ENCODE measurements around the gene COPE.

The COPE gene

GRCh38 chr19:18915639-18916038 lies 3.5 kb downstream of the COPE start:
- TF ChIP-seq ZFX (IDR thresholded peaks at IDR 0.05) (no peak), CTCF (conservative IDR thresholded peaks at IDR 0.05) (no peak; the same call in 1 of the 2 replicates)
- no peak overlapping the region for H3K27ac ChIP-seq

GRCh38 chr19:18913466-18913865 lies 5.7 kb downstream of the COPE start:
- H3K27ac ChIP-seq: no peak overlapping the region
- TF ChIP-seq CTCF (conservative IDR thresholded peaks at IDR 0.05) (no peak), ZFX (IDR thresholded peaks at IDR 0.05) (no peak)

- TF ChIP-seq CTCF (conservative IDR thresholded peaks at IDR 0.05): no peak
- TF ChIP-seq ZFX (IDR thresholded peaks at IDR 0.05): no peak
- H3K27ac ChIP-seq: no peak overlapping the region
Observed at GRCh38 chr19:18912933-18913332, 6.3 kb downstream of the COPE start.

- TF ChIP-seq CTCF (conservative IDR thresholded peaks at IDR 0.05): no peak
- TF ChIP-seq ZFX (IDR thresholded peaks at IDR 0.05): no peak
- H3K27ac ChIP-seq: no peak overlapping the region
Observed at GRCh38 chr19:18910801-18911436, 8.3 kb downstream of the COPE start.

GRCh38 chr19:18910010-18910409 lies 9.2 kb downstream of the COPE start:
- no peak for TF ChIP-seq ZFX (IDR thresholded peaks at IDR 0.05)
- no peak for TF ChIP-seq CTCF (conservative IDR thresholded peaks at IDR 0.05)
- no peak overlapping the region for H3K27ac ChIP-seq

GRCh38 chr19:18908917-18909619 lies 10.1 kb downstream of the COPE start:
- TF ChIP-seq CTCF (conservative IDR thresholded peaks at IDR 0.05): no peak
- no peak for TF ChIP-seq ZFX (IDR thresholded peaks at IDR 0.05)
- no peak overlapping the region for H3K27ac ChIP-seq

All from C4-2B (cell line).